Pancreas (tissue), 10 donors: Measurements from ENCODE around the gene GLIPR2. TPM values are rescaled to one million over a fixed set of nuclear protein-coding genes. Genes with fewer than 3 reads are reported as not detected.

Experiments
- ATAC-seq, 4 donors: fragments of 200-7000 bp; cut with Tn5 transposase; one replicate each; pipeline versions ENCODE4 v1.8.0 to v1.9.1; 2020; ENCODE audit warnings: mild to moderate bottlenecking in 4 of 4, moderate library complexity in 4 of 4
- DNase-seq, 6 donors: peaks; one replicate each; pipeline ENCODE4 v3.0.0-alpha.2; 2020
- FAIRE-seq: peaks from 2 replicates; lab custom pipeline; 2012; peaks lifted over from hg19 to GRCh38; lab: Jason Lieb, UNC
- H3K27ac ChIP-seq, 4 donors: fragments of 200-600 bp; sonication (generic); 1 replicate in 3 of 4; 2 replicates in 1 of 4; pipeline versions ENCODE4 v1.5.0 to v1.8.0; 2020
- H3K27me3 ChIP-seq, 4 donors: fragments of 200-600 bp; one replicate each; pipeline ENCODE4 v1.8.0; 2021
- H3K36me3 ChIP-seq, 3 donors: fragments of 200-600 bp; sonication (generic) in 1 of 3; one replicate each; pipeline versions ENCODE4 v1.5.0 to v1.8.0; 2020 to 2021
- H3K4me1 ChIP-seq, 3 donors: fragments of 200-600 bp; one replicate each; pipeline ENCODE4 v1.8.0; 2021
- H3K4me3 ChIP-seq, 4 donors: fragments of 200-600 bp; sonication (generic) in 2 of 4; one replicate each; pipeline versions ENCODE4 v1.5.0 to v1.8.0; 2020 to 2021
- H3K9me3 ChIP-seq, 4 donors: fragments of 200-600 bp; one replicate each; pipeline ENCODE4 v1.8.0; 2021
- CTCF ChIP-seq, 4 donors: fragments of 200-600 bp; sonication (generic) in 3 of 4; IDR thresholded peaks; one replicate each; pipeline versions ENCODE4 v1.5.0 to v1.8.0; 2021; ENCODE audit warnings: antibody characterized with exemption in 4 of 4
- WGBS, 2 donors: extraction: QIAGEN DNeasy Blood & Tissue Kit; methylation state at CpG; one replicate each; pipeline ENCODE4 v1.1.7; 2013; 5-methylcytosine and 5-hydroxymethylcytosine counted together
- intact Hi-C, 3 donors: fragments of 100-400 bp; cut with DNase I; formaldehyde crosslinking; loops; one replicate each; pipeline versions ENCODE4 v1.11.1 to v1.14.2; 2022
- polyA plus RNA-seq, 2 donors: library from polyadenylated mRNA; stranded (reverse); fragments of 200-250 nt; gene quantifications; one replicate each; pipeline ENCODE4 v1.2.3, GENCODE V29; 2013
- total RNA-seq, 6 donors: library from RNA; stranded (reverse); fragmentation: NEBNext Ultra II Directional in 4 of 6; extraction: Animal tissue kit (Norgen Biotek cat#: 25700) in 4 of 6; gene quantifications; one replicate each; pipeline versions ENCODE4 v1.2.1 to v1.2.4, GENCODE V29; 2021 to 2023
- donor health status: healthy with polysubstance abuse.
- donor health status: DM: no; HTN: no; CAD: no; lungs with moderate emphysema.
- donor health status: DM: no; HTN: no; CAD: no.
- donor health status: control.
- donor health status: control.
- donor health status: Bipolar disorder and iron deficiency.
- donor health status: DM: yes; HTN: yes; CAD: no.
- donor health status: DM: no; HTN: no; CAD: no.
- donor health status: DM: no; HTN: no; CAD: no.
- donor health status: DM: yes; HTN: yes; CAD: no.

Gene GLIPR2
- total and polyA plus RNA-seq, 8 donors, result 1.3 to 10.0 (median 4.5) TPM

GRCh38 chr9:36152741-36153438 is 16.4 kb downstream of the GLIPR2 start:
- FAIRE-seq (no peak), DNase-seq (no peak), ATAC-seq (no peak)
- Histone ChIP-seq H3K4me1 (no peaks in the 10 kb centered on the region), H3K27ac (no peak overlapping the region), H3K4me3 (no peak overlapping the region), H3K36me3 (no peaks in the 10 kb centered on the region), H3K27me3 (no peaks in the 10 kb centered on the region), H3K9me3 (no peaks in the 10 kb centered on the region)
- TF ChIP-seq CTCF (IDR thresholded peaks at IDR 0.05), result no peak
- intact Hi-C loops, result no loop called here
- WGBS, 2 donors, result 90 to 97% methylated on average over 10 of the region's 10 CpGs

GRCh38 chr9:36153746-36154145 is 17.2 kb downstream of the GLIPR2 start:
- FAIRE-seq, result no peak
- intact Hi-C loops, result no loop called here

GRCh38 chr9:36154331-36154952 is 17.9 kb downstream of the GLIPR2 start:
- intact Hi-C loops, result no loop called here
- Histone ChIP-seq H3K27ac (peak overlapping the region in 1 of 4 donors; percentile 22), H3K27me3 (no peaks in the 10 kb centered on the region), H3K4me3 (no peak overlapping the region), H3K4me1 (no peaks in the 10 kb centered on the region), H3K9me3 (no peaks in the 10 kb centered on the region), H3K36me3 (no peaks in the 10 kb centered on the region)
- WGBS, 2 donors, result 45 to 52% methylated on average over 11 of the region's 11 CpGs
- DNase-seq (no peak), ATAC-seq (peak in 3 of 4 donors; percentile 41 to 63 (median 56)), FAIRE-seq (no peak)
- TF ChIP-seq CTCF (IDR thresholded peaks at IDR 0.05), result no peak

More at GRCh38 chr9:36153746-36154145, 17.2 kb downstream of the GLIPR2 start:
- no peak overlapping the region for H3K4me3 ChIP-seq
- H3K27me3 ChIP-seq, result no peaks in the 10 kb centered on the region
- no peak for ATAC-seq
- H3K4me1 ChIP-seq, result no peaks in the 10 kb centered on the region
- H3K27ac ChIP-seq, result no peak overlapping the region
- 75 to 79% methylated on average over 9 of the region's 9 CpGs for WGBS, 2 donors
- DNase-seq, result no peak
- no peaks in the 10 kb centered on the region for H3K36me3 ChIP-seq
- no peaks in the 10 kb centered on the region for H3K9me3 ChIP-seq
- TF ChIP-seq CTCF (IDR thresholded peaks at IDR 0.05), result no peak

GRCh38 chr9:36156116-36156515 is 19.6 kb downstream of the GLIPR2 start:
- H3K27ac ChIP-seq, result no peak overlapping the region

More at GRCh38 chr9:36156116-36156515, 19.6 kb downstream of the GLIPR2 start:
- ATAC-seq, result no peak
- TF ChIP-seq CTCF (IDR thresholded peaks at IDR 0.05), result no peak
- WGBS, 2 donors, result 94% methylated on average over 6 of the region's 6 CpGs
- no peak for DNase-seq
- FAIRE-seq, result no peak
- H3K4me3 ChIP-seq, result no peak overlapping the region
- H3K27me3 ChIP-seq, result no peaks in the 10 kb centered on the region
- no peaks in the 10 kb centered on the region for H3K4me1 ChIP-seq
- intact Hi-C loops, result no loop called here
- H3K9me3 ChIP-seq, result no peaks in the 10 kb centered on the region
- no peaks in the 10 kb centered on the region for H3K36me3 ChIP-seq
